Measurements from ENCODE around the gene STK33.

Gene STK33

GRCh38 chr11:8408151-8408941, 185.7 kb downstream of the STK33 start:
- DNase-seq: no peak

DNA sequence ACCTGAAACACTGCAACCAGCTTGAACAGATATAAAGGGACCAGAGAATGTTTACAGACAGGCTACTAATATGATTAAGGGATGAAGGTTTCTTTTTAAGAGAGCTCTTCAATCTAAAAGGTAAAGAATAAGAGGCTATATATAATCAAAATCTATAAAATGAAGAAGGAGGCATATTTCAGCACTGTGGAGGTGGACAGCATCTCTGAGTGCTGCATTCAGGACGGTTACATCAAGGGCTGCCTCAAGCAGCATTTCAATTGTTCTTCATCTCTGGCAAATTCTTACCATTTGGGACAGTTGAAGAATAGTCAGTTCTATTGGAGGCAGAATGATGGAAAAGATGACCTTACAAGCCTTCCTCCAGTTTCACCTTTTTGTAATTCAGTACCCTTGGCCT, 190.7 kb downstream of the STK33 start:
- no peak for DNase-seq

- DNase-seq: no peak
Observed at GRCh38 chr11:8392886-8393285, 201.1 kb downstream of the STK33 start.

DNA sequence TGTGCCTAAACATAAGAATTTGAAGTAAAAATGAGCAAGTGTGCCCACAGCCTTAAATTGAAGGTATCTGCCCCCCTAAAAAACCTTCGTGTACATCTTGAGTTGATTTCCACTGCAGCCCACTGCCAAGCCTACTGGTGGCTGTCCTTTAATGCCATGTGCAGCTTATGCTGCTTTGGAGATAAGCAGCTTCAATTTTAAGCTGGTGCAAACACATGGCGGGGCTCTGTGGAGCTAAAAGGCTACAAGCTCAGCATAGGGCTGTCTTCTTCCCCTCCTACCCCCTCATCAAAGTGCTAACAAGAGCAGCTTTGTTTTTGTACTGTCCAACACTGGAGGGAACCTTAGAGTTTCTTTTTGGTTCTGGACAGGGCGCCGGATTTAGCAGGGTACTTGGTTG, 201.9 kb downstream of the STK33 start:
- DNase-seq: no peak

DNA sequence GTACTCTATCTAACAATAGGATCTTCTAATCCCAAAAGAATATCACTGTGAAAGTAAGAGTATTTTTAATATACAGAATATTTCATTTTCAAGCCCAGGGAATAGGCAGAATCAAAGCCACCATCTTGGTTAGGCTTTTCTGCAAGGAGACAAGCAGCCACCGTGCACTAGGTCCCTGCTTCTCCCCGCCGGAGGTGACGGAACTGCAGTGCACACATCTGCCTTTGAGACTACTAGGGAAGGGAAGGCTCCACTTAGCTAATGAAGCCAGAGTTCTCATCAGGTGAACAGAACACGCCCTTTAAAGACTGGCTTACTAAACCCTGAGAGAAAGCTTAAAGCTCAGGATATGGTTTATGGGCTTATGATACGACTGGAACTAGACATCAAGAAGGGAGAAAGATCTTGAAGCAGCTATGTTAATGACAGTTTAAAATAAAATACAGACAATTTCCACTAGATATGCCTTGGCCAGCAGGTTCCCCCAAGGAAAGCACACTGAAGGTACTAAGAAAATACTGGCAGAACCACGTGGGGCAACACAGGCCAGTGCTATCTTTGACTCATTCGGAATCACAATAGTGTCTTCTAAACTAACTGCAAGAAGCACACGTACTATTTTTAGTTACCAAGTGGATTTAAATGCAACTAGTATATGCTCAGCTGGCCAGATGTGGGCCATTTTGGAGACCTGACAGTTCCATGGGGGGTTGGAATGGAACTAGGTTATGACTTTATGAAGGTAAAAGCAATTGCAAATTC, 203.0 kb downstream of the STK33 start:
- DNase-seq: no peak

GRCh38 chr11:8389029-8389996, 204.7 kb downstream of the STK33 start:
- no peak for DNase-seq

- DNase-seq: no peak
Observed at GRCh38 chr11:8387693-8388092, 206.3 kb downstream of the STK33 start.

- DNase-seq: no peak
Observed at GRCh38 chr11:8387141-8387540, 206.9 kb downstream of the STK33 start.

GRCh38 chr11:8386134-8386864, 207.7 kb downstream of the STK33 start:
- no peak for DNase-seq

GRCh38 chr11:8384199-8384821, 209.7 kb downstream of the STK33 start:
- no peak for DNase-seq

DNA sequence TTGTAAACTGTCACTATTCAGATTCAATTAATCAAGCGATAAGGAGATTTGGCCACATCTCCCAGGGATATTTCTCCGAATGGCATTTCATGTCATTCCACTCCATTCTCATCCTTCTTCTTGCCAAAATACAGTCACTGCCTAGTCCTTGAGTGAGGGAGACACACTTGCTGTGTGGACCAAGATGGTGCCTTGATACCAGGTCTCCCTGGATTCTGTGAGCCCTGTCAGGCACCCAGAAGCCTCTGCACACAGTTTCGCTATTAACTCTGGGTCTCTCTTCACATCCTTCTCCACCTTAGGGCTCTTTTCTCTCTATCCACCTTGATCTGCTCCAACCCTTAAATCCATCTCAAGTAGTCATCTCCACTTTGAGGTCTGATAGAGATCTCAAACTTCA, 210.4 kb downstream of the STK33 start:
- DNase-seq: no peak

GRCh38 chr11:8383227-8383626, 210.8 kb downstream of the STK33 start:
- no peak for DNase-seq

GRCh38 chr11:8382436-8383053, 211.5 kb downstream of the STK33 start:
- no peak for DNase-seq

GRCh38 chr11:8381871-8382396, 212.1 kb downstream of the STK33 start:
- no peak for DNase-seq

DNA sequence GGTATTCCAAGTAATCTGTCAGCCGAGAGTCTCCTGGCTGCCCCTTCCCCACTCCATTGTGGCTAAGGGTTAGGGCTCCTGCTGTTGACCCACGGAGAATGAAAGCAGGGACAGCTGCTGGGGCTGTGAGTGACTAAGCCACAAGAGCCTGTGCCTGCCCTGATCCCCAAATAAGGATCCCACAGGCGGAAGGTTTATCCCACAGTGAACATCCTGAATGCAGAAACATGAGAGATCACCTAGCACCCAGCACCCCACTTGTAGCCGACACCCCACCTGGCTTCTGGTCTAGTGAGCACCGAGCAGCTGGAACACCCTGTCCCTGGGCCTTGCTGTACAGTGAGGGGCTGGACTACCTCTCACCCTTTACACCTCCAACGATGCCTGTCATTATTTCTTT, 212.7 kb downstream of the STK33 start:
- DNase-seq: no peak

DNA sequence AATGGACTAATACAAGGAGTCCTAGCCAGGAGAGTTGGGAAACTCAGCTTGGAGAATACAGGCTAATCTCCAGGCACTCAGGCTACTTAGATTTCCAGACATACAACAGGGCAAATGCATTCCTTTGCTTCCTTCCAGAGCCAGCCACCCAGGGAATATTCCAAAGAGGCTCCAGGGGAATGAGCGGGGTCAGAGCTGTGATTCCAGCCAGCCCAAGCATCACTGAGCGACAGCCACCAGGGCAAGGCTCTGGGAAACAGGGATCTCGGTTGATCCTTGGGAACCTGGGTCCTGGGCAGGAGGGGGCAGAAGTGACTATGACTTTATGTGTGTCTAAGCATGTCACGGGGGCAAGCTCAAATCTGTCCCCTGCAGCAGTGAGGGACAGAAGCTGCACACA, 218.1 kb downstream of the STK33 start:
- no peak for DNase-seq

GRCh38 chr11:8375460-8375859, 218.6 kb downstream of the STK33 start:
- DNase-seq: no peak

DNA sequence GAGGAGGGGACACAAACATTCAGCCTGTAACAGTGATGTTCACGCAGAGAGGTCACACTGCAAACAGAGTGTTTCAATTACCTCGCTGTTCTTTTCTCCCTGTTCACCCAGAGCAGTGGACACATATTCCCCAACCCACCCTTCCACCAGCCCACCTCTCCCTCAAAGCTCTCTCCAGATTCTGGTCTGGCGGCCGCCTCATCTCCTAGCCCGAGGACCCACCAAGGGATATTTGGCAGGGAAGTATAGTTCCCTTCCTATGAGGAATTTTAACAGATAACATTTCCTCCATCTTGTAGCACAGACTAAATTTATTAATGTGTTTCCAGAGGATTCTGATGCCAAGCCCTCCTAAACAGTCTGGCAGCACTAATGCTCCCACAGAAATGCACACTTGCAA, 219.3 kb downstream of the STK33 start:
- no peak for DNase-seq

- DNase-seq: no peak
Observed at GRCh38 chr11:8373519-8374432, 220.3 kb downstream of the STK33 start.
